OCI-LY7 (cell line): ENCODE data around the gene MYL5.

Experiments
- CTCF ChIP-seq: fragments of 200-600 bp; sonication (generic); conservative IDR thresholded peaks from 2 replicates; pipeline ENCODE4 v1.5.1; 2014; ENCODE audit warnings: mild to moderate bottlenecking, antibody characterized with exemption, low read length, moderate library complexity, mixed read lengths
- EZH2phosphoT487 ChIP-seq: fragments of 200-600 bp; sonication (generic); IDR thresholded peaks from 2 replicates; pipeline ENCODE4 v1.6.1; 2018; ENCODE audit warnings: low read depth, borderline replicate concordance, mild to moderate bottlenecking, mixed run types, antibody characterized with exemption, low read length, moderate library complexity, mixed read lengths

GRCh38 chr4:653831-654502 is 20.4 kb upstream of the MYL5 start:
- TF ChIP-seq CTCF, result no peak
- TF ChIP-seq EZH2phosphoT487, result no peak
